Measurements from ENCODE around the gene SLC1A7.

SLC1A7 gene

GRCh38 chr1:53162621-53163020 lies 20.2 kb upstream of the SLC1A7 start:
- in situ Hi-C loops (cut with MboI; ENCODE audit: low sequenced_read_pairs): no loop called here

GRCh38 chr1:53160924-53161378 lies 18.5 kb upstream of the SLC1A7 start:
- in situ Hi-C loops (cut with MboI; ENCODE audit: low sequenced_read_pairs): no loop called here

- in situ Hi-C loops (cut with MboI; ENCODE audit: low sequenced_read_pairs): no loop called here
Measured at GRCh38 chr1:53158900-53159299, 16.5 kb upstream of the SLC1A7 start.

GRCh38 chr1:53156783-53157182 lies 14.3 kb upstream of the SLC1A7 start:
- in situ Hi-C loops (cut with MboI; ENCODE audit: low sequenced_read_pairs): no loop called here

GRCh38 chr1:53155945-53156344 lies 13.5 kb upstream of the SLC1A7 start:
- in situ Hi-C loops (cut with MboI; ENCODE audit: low sequenced_read_pairs): no loop called here

GRCh38 chr1:53155534-53155933 lies 13.1 kb upstream of the SLC1A7 start:
- in situ Hi-C loops (cut with MboI; ENCODE audit: low sequenced_read_pairs): no loop called here

- in situ Hi-C loops (cut with MboI; ENCODE audit: low sequenced_read_pairs): no loop called here
Measured at GRCh38 chr1:53154859-53155438, 12.5 kb upstream of the SLC1A7 start.

- in situ Hi-C loops (cut with MboI; ENCODE audit: low sequenced_read_pairs): no loop called here
Measured at GRCh38 chr1:53153752-53154151, 11.3 kb upstream of the SLC1A7 start.

GRCh38 chr1:53148123-53148522 lies 5.7 kb upstream of the SLC1A7 start:
- in situ Hi-C loops (cut with MboI; ENCODE audit: low sequenced_read_pairs): no loop called here

- in situ Hi-C loops (cut with MboI; ENCODE audit: low sequenced_read_pairs): no loop called here
Measured at GRCh38 chr1:53147174-53147573, 4.7 kb upstream of the SLC1A7 start.

- in situ Hi-C loops (cut with MboI; ENCODE audit: low sequenced_read_pairs): no loop called here
Measured at GRCh38 chr1:53145942-53146708, 3.7 kb upstream of the SLC1A7 start.

GRCh38 chr1:53145619-53145941 lies 3.1 kb upstream of the SLC1A7 start:
- in situ Hi-C loops (cut with MboI; ENCODE audit: low sequenced_read_pairs): no loop called here

- in situ Hi-C loops (cut with MboI; ENCODE audit: low sequenced_read_pairs): no loop called here
Measured at GRCh38 chr1:53145051-53145600, 2.7 kb upstream of the SLC1A7 start.

GRCh38 chr1:53144201-53144600 lies 1.8 kb upstream of the SLC1A7 start:
- in situ Hi-C loops (cut with MboI; ENCODE audit: low sequenced_read_pairs): no loop called here

GRCh38 chr1:53143527-53143926 lies 1.1 kb upstream of the SLC1A7 start:
- in situ Hi-C loops (cut with MboI; ENCODE audit: low sequenced_read_pairs): no loop called here

GRCh38 chr1:53141487-53142055 lies 867 bp downstream of the SLC1A7 start:
- in situ Hi-C loops (cut with MboI; ENCODE audit: low sequenced_read_pairs): no loop called here

GRCh38 chr1:53140451-53140850 lies 2.0 kb downstream of the SLC1A7 start:
- in situ Hi-C loops (cut with MboI; ENCODE audit: low sequenced_read_pairs): no loop called here

GRCh38 chr1:53139951-53140361 lies 2.5 kb downstream of the SLC1A7 start:
- in situ Hi-C loops (cut with MboI; ENCODE audit: low sequenced_read_pairs): no loop called here

- in situ Hi-C loops (cut with MboI; ENCODE audit: low sequenced_read_pairs): no loop called here
Measured at GRCh38 chr1:53138991-53139884, 3.2 kb downstream of the SLC1A7 start.

- in situ Hi-C loops (cut with MboI; ENCODE audit: low sequenced_read_pairs): no loop called here
Measured at GRCh38 chr1:53137729-53138128, 4.7 kb downstream of the SLC1A7 start.

- in situ Hi-C loops (cut with MboI; ENCODE audit: low sequenced_read_pairs): no loop called here
Measured at GRCh38 chr1:53135735-53136114, 6.7 kb downstream of the SLC1A7 start.
